ENCODE measurements around the gene CSH2. TPM values are rescaled to one million over a fixed set of nuclear protein-coding genes. Genes with fewer than 3 reads are reported as not detected.

CSH2 gene
- total and polyA plus RNA-seq, 2 of the 8 experiments (the other 6 are each of a cell fraction or from before 2014, with no cell fraction given), result 0.43 TPM; not detected in 1

GRCh38 chr17:63848834-63849689, 24.4 kb downstream of the CSH2 start:
- Histone ChIP-seq H4K20me1 (replicated peaks in 1 of 2; ENCODE audit: control insufficient read depth in 1 of 2, insufficient read depth in 2 of 2, low read length in 2 of 2) (no peaks in the 10 kb centered on the region), H3K9me3 (ENCODE audit: insufficient read depth in 2 of 2, low read depth in 1 of 2, low read length in 1 of 2) (peaks cover 4 to 9% of the 10 kb centered on the region in 2 experiments; a peak in 3 of 4 replicates), H2AFZ (ENCODE audit: low read length) (peak overlapping the region; percentile 94; the same call in 1 of the 2 replicates), H2BK12ac (ENCODE audit: low read depth, low read length) (peak overlapping the region; percentile 100), H3K79me1 (ENCODE audit: low read depth, low read length) (no peaks in the 10 kb centered on the region), H4K5ac (ENCODE audit: insufficient read length, low read depth, low read length) (peak overlapping the region; percentile 31), H3K4me1 (replicated peaks in 1 of 4; ENCODE audit: control insufficient read depth in 3 of 4, insufficient read depth in 4 of 4, low read length in 3 of 4) (no peaks in the 10 kb centered on the region), H3K4me2 (ENCODE audit: insufficient read depth in 1 of 2, low read depth in 2 of 2, low read length in 2 of 2) (peak overlapping the region; percentile 42 to 75), H3K79me2 (ENCODE audit: control insufficient read depth in 1 of 2, insufficient read depth in 2 of 2, low read length in 2 of 2) (no peaks in the 10 kb centered on the region), H2AK5ac (ENCODE audit: low read depth, low read length) (peak overlapping the region; percentile 69; the same call in 1 of the 2 replicates), H2BK20ac (ENCODE audit: low read length) (peak overlapping the region; percentile 100), H3K18ac (ENCODE audit: extremely low read depth, low read length) (peak overlapping the region; percentile 97), H3K27ac (ENCODE audit: low read depth, low read length) (peak overlapping the region; percentile 76; the same call in 1 of the 2 replicates), H3K4ac (replicated peaks; ENCODE audit: insufficient read length, low read depth, low read length) (no peak overlapping the region), H3K27me3 (replicated peaks in 1 of 4; ENCODE audit: control insufficient read depth in 3 of 4, extremely low read depth in 1 of 4, insufficient read depth in 3 of 4, low read length in 3 of 4) (peaks cover 0 to 29% (median 25%) of the 10 kb centered on the region in 4 experiments; a peak in 6 of 7 replicates), H4K91ac (replicated peaks; ENCODE audit: insufficient read length, low read length) (peak overlapping the region; percentile 77), H3K36me3 (ENCODE audit: control insufficient read depth in 2 of 4, insufficient read depth in 4 of 4, low read length in 3 of 4) (no peaks in the 10 kb centered on the region), H3K23me2 (ENCODE audit: low read depth, low read length) (peaks cover 2% of the 10 kb centered on the region), H3K9ac (replicated peaks in 1 of 4; ENCODE audit: extremely low read depth in 1 of 4, low read depth in 3 of 4, low read length in 3 of 4) (peak overlapping the region in 3 of 4 experiments; percentile 55 to 90 (median 81); a peak in 6 of 7 replicates), H3K4me3 (ENCODE audit: extremely low read depth in 1 of 4, insufficient read depth in 2 of 4, low read depth in 3 of 4, low read length in 4 of 4) (peak overlapping the region in 3 of 4 experiments; percentile 16 to 39 (median 25); a peak in 5 of 8 replicates), H2BK5ac (ENCODE audit: low read depth, low read length) (peak overlapping the region; percentile 97; the same call in 1 of the 2 replicates), H2BK15ac (ENCODE audit: low read length) (peak overlapping the region; percentile 97; the same call in 1 of the 2 replicates), H3K56ac (replicated peaks; ENCODE audit: insufficient read length, low read depth, low read length) (no peak overlapping the region), H3K14ac (ENCODE audit: insufficient read length) (no peak overlapping the region), H2BK120ac (replicated peaks; ENCODE audit: low read depth, low read length) (no peak overlapping the region), H3K23ac (ENCODE audit: insufficient read length) (no peak overlapping the region), H4K8ac (ENCODE audit: extremely low read depth, insufficient read depth, low read length) (peak overlapping the region; percentile 98)
- CTCF ChIA-PET (ENCODE audit: partially characterized antibody), result interaction anchor here (0.7 to 6.9 kb wide), 12 partner anchors 9 to 427 kb away, joined by 3 to 77 read pairs (median 5); partner anchors contain the start of genes CD79B, GH1 and GH2
- DNase-seq (ENCODE audit: low read depth in 1 of 2, low spot score in 2 of 2) (peak; percentile 81 to 100), FAIRE-seq (no peak)
- POLR2A ChIA-PET (ENCODE audit: partially characterized antibody), result interaction anchor here (1.0 to 1.8 kb wide), 7 partner anchors 11 to 76 kb away, joined by 3 to 10 read pairs (median 3); partner anchors contain the start of gene CCDC47
- 40% methylated on average over 76 of the region's 82 CpGs; no CpG with 5 or more reads in 1 of the 2 experiments for WGBS, 2 experiments (ENCODE audit: extremely low coverage in 1 of 2, insufficient coverage in 1 of 2, insufficient read length in 1 of 2, insufficient replicate concordance in 2 of 2, low coverage in 1 of 2, low lambda C conversion rate in 2 of 2, missing lambda C conversion rate in 1 of 2)
- no peak for TF ChIP-seq GTF2F1 (IDR thresholded peaks at IDR 0.05; ENCODE audit: borderline replicate concordance, low read depth, low read length)
- no peak for TF ChIP-seq HDAC2 (IDR thresholded peaks at IDR 0.05; ENCODE audit: borderline replicate concordance in 1 of 2, low read depth in 2 of 2, low read length in 2 of 2)
- TF ChIP-seq CHD1 (IDR thresholded peaks at IDR 0.05; ENCODE audit: low read depth, low read length), result peak; percentile 94
- peak; percentile 99 for TF ChIP-seq MAX (IDR thresholded peaks at IDR 0.05)
- TF ChIP-seq SUZ12 (IDR thresholded peaks at IDR 0.05; ENCODE audit: low read length), result no peak
- TF ChIP-seq MAFK (IDR thresholded peaks at IDR 0.05; ENCODE audit: low read depth, low read length), result no peak
- peak; percentile 35; the same call in 1 of the 2 replicates for TF ChIP-seq SIX5 (IDR thresholded peaks at IDR 0.05; ENCODE audit: low read depth, low read length)
- TF ChIP-seq BRCA1 (IDR thresholded peaks at IDR 0.05; ENCODE audit: low read depth, low read length), result no peak; the same call in 1 of the 2 replicates
- no peak for TF ChIP-seq SP2 (IDR thresholded peaks at IDR 0.05; ENCODE audit: low read length)
- no peak for TF ChIP-seq TEAD4 (IDR thresholded peaks at IDR 0.05; ENCODE audit: low read depth, low read length)

Data from H1 (cell line).